Pulmonary artery endothelial cell (primary cell): ENCODE results near the gene NMRAL1. TPM values are rescaled to one million over a fixed set of nuclear protein-coding genes. Genes with fewer than 3 reads are reported as not detected.

Source experiments
- DNase-seq: peaks from one replicate; pipeline ENCODE4 v3.0.0-alpha.2; 2011; ENCODE audit warnings: low read depth, low spot score
- total RNA-seq: library from RNA; depleted of rRNA; stranded (reverse); fragments of >200 nt; gene quantifications from 2 replicates; pipeline ENCODE4 v1.2.3, GENCODE V29; 2014

The NMRAL1 gene
- total RNA-seq, 1 donor from 2014 or later: 86.6 TPM

DNA sequence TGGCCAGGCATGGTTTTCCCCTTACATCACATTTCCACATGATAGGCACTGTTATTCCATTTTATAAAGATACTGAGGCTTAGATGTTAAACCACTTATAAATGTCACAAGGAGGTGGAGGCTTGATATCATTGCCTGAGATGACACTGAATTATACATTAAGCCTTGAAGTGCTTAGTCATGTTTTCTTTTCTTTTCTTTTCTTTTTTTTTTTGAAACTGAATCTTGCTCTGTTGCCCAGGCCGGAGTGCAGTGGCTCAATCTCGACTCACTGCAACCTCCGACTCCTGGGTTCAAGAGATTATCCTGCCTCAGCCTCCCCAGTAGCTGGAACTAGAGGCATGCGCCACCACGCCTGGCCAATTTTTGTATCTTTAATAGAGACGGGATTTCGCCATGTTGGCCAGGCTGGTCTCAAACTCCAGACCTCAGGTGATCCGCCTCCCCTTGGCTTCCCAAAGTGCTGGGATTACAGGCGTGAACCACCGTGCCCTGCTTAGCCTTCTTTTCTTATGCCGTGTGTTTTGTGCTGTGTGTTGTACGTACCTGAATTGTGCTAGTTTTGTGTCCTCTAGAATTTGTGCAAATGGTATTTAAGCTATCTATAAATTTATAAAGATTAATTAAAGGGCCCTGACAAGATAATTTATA lies 47.6 kb downstream of the NMRAL1 start:
- no peak for DNase-seq

DNA sequence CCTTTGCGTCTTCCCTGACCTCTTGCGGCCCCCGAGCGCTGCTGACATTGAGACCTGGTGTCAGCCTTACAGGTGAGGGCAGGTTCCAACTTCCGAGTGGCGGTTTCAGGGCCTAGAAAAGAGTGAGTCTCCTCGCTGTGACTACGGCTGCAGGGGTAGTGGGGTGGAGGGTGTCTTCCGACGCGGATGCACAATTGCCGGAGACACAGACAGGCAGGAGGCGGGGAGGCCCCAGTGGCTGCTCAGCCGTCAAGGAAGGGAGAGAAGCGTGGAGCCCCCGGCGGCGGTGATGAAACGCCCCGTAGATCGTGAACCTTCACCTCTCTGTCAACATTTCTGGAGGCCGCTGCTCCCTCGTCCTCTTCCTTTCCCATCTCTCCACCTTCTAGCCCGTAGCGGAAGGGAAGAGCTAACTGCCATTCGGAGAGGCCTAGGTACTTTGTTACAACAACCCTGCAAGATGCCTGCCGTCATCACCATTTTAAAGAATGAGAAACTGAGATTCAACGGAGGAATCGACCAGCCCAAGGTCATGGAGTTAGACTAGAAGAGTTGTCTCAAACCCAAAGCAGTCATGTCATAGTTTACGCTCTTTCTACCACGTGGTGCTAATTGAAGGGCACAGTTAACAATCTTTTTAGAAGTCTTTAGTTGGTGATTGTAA lies 48.3 kb downstream of the NMRAL1 start:
- no peak for DNase-seq

DNA sequence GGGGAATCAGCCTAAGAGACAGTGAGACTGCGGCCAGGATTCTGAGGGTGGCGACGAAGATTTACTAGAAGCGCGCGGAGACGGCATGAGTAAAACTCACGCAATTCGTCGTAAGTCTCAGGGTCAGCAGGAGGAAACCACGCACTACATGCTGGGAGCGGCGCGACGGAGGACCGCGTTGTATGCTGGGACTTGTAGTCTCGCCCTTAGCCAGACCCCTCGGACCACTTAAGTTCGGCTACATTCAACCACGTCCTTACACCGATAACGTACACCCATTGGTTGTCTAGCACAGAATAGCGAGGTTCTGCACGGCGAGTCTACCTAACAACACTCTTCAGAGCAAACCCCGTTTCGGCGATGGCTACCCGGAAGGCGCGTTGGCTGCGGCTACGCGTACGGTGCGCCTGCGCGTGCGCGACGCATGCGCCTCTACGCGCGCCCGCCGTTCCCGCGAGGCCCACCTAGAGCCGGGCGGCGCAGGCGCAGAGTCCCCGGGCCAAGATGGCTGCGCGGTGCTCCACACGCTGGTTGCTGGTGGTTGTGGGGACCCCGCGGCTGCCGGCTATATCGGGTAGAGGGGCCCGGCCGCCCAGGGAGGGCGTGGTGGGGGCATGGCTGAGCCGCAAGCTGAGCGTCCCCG lies 48.9 kb downstream of the NMRAL1 start, which contains the start of gene DNAJA3:
Gene DNAJA3 (plus strand): TSS at position 491 of the 643 bp plus-strand sequence. CDS start 14 bp downstream, at position 505.
- peak; percentile 86 for DNase-seq

DNA sequence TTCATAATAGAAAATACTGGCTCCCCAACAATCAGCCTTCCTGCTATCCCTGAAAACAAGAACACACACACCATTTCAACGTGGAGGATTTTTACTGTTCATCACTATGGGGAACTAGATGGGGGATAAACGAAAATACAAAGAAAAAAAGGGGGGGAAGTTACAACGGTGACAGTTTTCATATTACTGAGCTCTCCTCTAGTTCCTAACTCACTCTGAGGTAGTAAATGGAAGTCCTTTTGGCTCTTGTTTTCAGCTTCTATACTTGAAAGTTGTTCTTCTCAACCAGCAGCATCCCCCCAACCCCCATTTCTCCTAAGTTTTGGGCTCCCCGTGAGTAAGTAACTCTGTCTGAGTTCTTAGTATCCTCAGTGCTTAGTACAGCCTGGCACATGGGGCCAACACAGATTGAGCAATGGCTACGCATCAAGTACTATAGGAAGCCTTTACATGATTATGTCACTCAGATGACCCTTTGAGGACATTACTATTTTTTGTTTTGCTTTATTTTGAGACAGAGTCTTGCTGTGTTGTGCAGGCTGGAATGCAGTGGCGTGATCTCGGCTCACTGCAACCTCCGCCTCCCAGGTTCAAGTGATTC lies 53.8 kb downstream of the NMRAL1 start:
- DNase-seq: no peak

DNA sequence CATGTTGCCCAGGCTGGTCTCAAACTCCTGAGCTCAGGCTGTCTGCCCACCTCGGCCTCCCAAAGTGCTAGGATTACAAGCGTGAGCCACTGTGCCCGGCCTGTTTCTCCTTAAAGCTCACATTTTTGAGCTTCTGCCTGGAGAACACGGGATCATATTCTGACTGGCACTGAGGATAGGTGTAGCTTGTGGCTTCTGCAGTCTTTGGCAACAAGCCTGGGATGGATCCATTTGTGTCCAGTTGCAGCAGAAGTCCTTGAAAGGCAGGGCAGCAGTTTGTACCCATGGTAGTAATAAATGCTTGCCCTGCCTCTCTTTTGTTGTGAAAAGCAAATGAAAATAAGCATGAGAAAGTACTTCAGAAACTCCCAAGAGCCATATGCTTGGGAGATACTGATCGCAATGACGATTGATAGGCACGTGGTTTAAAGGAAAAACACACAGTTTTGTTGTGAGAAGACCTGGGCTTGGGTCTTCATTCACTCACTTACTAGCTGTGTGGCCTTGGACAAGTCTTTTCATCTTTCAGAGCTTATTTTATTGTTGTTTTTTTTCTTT lies 54.9 kb downstream of the NMRAL1 start:
- DNase-seq: no peak

DNA sequence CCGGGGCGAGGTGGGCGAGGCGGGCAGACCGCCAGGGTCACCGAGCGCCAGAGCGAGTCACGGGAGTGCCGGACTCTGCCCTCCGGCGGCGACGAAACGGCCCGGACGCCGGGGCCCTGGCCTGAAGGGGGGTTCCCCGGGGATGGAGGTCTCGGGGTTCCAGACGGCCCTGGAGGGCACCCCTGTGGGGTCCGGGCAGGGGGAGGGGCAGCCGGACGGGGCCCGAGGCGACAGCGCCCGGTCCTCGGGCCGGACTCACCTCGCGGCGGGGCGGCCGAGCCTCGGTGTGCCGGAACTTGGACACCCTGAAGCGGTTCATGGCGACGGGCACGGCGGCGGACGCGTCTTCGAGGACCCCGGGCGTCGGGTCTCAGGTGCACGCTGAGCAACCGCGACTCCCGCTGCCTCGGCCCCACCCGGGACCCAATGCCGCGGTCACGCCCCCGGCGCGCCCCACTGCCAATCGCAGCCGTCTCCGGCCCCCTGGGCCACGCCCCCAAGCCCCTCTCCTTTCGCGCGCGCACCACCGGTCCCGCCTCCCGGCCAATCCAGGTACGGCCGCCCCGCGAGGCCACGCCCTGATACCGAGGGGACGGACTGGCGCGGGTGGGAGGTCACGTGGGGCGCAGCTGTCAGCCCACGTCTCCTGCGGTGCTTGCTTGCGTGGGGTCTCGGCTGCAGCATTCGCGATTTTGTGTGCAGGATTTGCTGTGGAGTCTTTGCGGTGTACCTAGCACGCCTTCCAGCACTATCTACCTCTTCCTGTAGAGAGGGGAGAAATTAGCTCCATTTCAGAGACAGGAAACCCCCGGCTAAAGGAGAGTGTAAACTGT lies 58.0 kb downstream of the NMRAL1 start, which contains the start of gene CORO7:
Gene CORO7 (minus strand): TSS at position 397 of the 833 bp plus-strand sequence. CDS start 78 bp downstream, at position 319.
- DNase-seq: peak; percentile 48

DNA sequence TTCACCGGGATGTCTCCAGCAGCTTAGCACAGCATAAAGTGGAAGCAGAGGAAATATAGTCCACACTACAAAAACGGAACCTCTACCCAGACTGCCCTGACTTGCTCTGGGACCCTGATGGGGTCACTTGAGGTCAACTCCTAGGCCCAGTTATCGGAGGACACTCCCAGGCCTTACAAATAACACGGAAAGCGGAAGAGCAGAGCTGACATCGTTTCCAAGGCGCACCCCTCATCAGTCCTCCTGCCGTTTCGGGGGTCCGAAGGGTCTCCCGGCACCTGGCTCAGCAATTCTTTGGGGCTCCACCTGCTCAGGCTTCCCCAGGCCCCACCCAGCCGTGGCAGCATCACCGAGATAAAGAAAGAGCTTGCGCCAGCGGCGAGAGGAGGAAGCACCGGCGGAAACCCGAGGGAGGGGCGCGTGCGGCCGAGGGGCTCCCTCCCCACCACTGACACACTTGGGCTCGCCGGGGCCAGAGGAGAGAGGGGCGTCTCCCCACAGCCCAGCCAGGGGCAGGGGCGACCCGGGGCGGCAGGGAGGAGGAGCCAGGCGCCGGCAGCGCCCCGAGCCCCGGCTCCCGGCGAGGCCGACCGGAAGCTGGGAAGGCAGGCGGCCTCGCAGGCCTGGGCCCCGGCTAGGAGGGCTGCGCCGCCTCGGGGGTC lies 58.8 kb downstream of the NMRAL1 start:
- DNase-seq: no peak

DNA sequence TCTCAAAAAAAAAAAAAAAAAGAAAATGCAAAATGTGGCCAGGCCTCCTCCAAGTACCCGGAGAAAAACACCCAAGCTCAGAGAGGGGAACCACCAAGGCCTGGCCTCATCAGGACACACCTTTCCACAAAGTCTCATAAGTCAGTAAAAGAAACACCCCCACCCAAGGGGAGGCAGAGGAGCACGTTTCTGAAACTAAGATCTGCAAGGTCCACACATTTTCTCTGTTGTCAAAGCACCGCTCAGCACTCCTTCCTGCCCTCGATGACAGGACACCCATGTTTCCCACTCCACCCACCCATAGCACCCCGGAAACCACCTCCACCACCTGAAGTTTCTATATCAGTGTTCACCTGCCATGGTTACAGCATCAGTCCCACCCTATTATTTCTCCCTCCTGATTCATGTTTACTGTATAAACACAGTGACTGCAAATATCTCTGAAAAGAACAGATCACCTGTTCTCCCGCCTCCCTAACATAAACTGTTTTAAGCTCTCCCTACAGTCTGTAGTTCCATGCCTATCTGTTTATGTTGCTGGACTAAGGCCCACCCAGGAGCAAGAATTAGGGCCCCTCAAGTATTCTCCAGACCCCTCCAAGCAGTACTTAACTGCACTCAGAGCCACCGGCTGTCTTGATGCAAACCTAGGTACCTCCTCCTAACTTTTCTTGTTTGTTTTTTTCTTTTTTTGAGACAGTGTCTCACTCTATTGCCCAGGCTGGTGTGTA lies 60.1 kb downstream of the NMRAL1 start:
- no peak for DNase-seq

DNA sequence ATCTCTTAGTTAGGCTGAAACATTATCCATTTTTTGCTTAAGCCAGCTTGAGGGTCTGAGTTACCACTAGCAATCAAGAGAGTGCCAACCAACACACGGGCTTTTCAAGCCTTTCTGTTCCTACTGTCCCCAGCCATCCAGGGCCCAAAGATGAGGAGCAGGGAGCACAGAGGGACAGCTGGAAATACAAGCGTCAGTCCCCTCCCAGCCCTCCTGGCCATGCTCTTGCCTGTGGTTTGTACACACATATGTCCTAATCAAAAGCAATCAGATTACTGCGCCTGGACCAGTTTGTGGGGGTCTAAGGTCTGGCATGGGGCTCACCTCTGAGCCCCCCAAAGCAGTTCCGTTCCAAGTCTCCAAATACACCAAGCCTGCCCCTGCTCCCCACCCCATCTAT lies 61.6 kb downstream of the NMRAL1 start:
- DNase-seq: no peak

DNA sequence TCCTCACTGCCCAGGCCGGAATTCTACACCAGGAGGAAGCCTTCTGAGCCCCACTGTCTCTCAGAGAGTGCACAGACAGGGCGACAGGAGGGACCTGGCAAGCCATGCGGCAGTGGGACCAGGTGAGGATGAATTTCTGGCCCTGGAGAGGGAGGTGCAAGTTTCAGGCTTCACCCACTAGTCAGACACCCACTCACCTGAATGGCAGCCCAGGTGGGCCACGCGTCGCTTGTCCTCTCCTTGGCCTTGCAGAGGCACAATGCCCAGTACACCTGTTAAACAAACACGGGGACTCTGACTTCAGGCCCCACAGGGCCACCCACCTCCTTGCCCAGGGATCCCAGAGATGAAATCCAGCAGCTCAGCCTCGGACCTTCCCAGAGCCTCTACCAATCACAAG lies 62.3 kb downstream of the NMRAL1 start:
- no peak for DNase-seq

Other genes with a start within 250 kb of the NMRAL1 start
- 0.07 and 0.11 TPM in 2 replicates for gene SRL, start 232.5 kb downstream of the NMRAL1 start, total RNA-seq
- 9.4 and 13.6 TPM in 2 replicates for gene TFAP4, start 201.6 kb downstream of the NMRAL1 start, total RNA-seq
- gene GLIS2, start 158.6 kb downstream of the NMRAL1 start, total RNA-seq: 1.1 and 1.6 TPM in 2 replicates
- gene PAM16, start 123.3 kb downstream of the NMRAL1 start, total RNA-seq: 20.5 and 26.4 TPM in 2 replicates
- 0.04 and 0.20 TPM in 2 replicates for gene VASN, start 102.8 kb downstream of the NMRAL1 start, total RNA-seq
- 33.0 and 42.4 TPM in 2 replicates for gene CORO7, start 58.0 kb downstream of the NMRAL1 start, total RNA-seq
- gene DNAJA3, start 48.8 kb downstream of the NMRAL1 start, total RNA-seq: 56.0 and 100 TPM in 2 replicates
- gene HMOX2, start 1.8 kb upstream of the NMRAL1 start, total RNA-seq: 124 and 143 TPM in 2 replicates
- gene CDIP1, start 64.1 kb upstream of the NMRAL1 start, total RNA-seq: 12.1 and 15.2 TPM in 2 replicates
- gene C16orf96, start 81.7 kb upstream of the NMRAL1 start, total RNA-seq: not detected in 2 replicates
- 3.9 and 5.4 TPM in 2 replicates for gene UBALD1, start 140.3 kb upstream of the NMRAL1 start, total RNA-seq
- 22.9 and 24.4 TPM in 2 replicates for gene MGRN1, start 150.2 kb upstream of the NMRAL1 start, total RNA-seq
- 21.2 and 31.9 TPM in 2 replicates for gene NUDT16L1, start 218.9 kb upstream of the NMRAL1 start, total RNA-seq